Measurements from ENCODE around the gene PAX5. TPM values are rescaled to one million over a fixed set of nuclear protein-coding genes. Genes with fewer than 3 reads are reported as not detected.

The PAX5 gene
- total RNA-seq, 1 donor from 2014 or later = 1.3 TPM

GRCh38 chr9:36902080-36902716 lies 131.9 kb downstream of the PAX5 start:
- H3K27me3 Mint-ChIP-seq (ENCODE audit: unreplicated experiment) = peaks cover 2% of the 10 kb centered on the region
- TF ChIP-seq, protein P1, sequence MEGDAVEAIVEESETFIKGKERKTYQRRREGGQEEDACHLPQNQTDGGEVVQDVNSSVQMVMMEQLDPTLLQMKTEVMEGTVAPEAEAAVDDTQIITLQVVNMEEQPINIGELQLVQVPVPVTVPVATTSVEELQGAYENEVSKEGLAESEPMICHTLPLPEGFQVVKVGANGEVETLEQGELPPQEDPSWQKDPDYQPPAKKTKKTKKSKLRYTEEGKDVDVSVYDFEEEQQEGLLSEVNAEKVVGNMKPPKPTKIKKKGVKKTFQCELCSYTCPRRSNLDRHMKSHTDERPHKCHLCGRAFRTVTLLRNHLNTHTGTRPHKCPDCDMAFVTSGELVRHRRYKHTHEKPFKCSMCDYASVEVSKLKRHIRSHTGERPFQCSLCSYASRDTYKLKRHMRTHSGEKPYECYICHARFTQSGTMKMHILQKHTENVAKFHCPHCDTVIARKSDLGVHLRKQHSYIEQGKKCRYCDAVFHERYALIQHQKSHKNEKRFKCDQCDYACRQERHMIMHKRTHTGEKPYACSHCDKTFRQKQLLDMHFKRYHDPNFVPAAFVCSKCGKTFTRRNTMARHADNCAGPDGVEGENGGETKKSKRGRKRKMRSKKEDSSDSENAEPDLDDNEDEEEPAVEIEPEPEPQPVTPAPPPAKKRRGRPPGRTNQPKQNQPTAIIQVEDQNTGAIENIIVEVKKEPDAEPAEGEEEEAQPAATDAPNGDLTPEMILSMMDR (IDR thresholded peaks at IDR 0.05; ENCODE audit: unreplicated experiment) = no peak
- H3K4me1 Mint-ChIP-seq (ENCODE audit: unreplicated experiment) = no peaks in the 10 kb centered on the region
- no peaks in the 10 kb centered on the region for H3K9me3 Mint-ChIP-seq (ENCODE audit: unreplicated experiment)
- H3K4me3 Mint-ChIP-seq (ENCODE audit: unreplicated experiment) = no peak overlapping the region
- H3K36me3 Mint-ChIP-seq (ENCODE audit: low read depth, unreplicated experiment) = no peaks in the 10 kb centered on the region
- H3K27ac Mint-ChIP-seq (ENCODE audit: unreplicated experiment) = no peak overlapping the region
- no peak for DNase-seq (ENCODE audit: low spot score)

DNA sequence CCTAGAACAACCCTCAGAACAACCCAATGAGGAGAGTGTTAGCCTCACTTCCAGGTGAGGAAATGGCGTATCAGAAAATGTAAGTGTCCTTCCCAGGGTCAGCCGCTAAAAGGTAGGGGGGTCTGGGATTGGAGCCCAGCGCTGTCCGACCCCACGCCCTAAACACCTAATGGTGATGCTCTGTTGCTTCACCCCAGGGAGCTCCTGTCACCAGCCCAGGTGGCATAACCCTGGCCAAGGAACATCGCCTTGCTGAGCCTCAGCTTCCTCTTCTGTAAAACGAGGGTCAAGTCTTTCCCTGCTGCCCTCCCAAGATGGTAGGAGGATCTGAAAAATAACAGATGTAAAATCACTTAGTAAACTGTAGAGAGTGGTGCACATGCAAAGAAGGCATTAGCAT lies 132.5 kb downstream of the PAX5 start:
- Mint-ChIP-seq H3K27ac (ENCODE audit: unreplicated experiment) (no peak overlapping the region), H3K9me3 (ENCODE audit: unreplicated experiment) (no peaks in the 10 kb centered on the region), H3K4me1 (ENCODE audit: unreplicated experiment) (no peaks in the 10 kb centered on the region), H3K4me3 (ENCODE audit: unreplicated experiment) (no peak overlapping the region), H3K27me3 (ENCODE audit: unreplicated experiment) (peaks cover 2% of the 10 kb centered on the region), H3K36me3 (ENCODE audit: low read depth, unreplicated experiment) (no peaks in the 10 kb centered on the region)
- no peak for DNase-seq (ENCODE audit: low spot score)
- TF ChIP-seq, protein P1 (IDR thresholded peaks at IDR 0.05; ENCODE audit: unreplicated experiment) = no peak

GRCh38 chr9:36900856-36901220 lies 133.2 kb downstream of the PAX5 start:
- no peak overlapping the region for H3K4me3 Mint-ChIP-seq (ENCODE audit: unreplicated experiment)
- no peaks in the 10 kb centered on the region for H3K9me3 Mint-ChIP-seq (ENCODE audit: unreplicated experiment)
- TF ChIP-seq, protein P1 (IDR thresholded peaks at IDR 0.05; ENCODE audit: unreplicated experiment) = no peak
- peaks cover 2% of the 10 kb centered on the region for H3K27me3 Mint-ChIP-seq (ENCODE audit: unreplicated experiment)
- no peak overlapping the region for H3K27ac Mint-ChIP-seq (ENCODE audit: unreplicated experiment)
- H3K36me3 Mint-ChIP-seq (ENCODE audit: low read depth, unreplicated experiment) = no peaks in the 10 kb centered on the region
- H3K4me1 Mint-ChIP-seq (ENCODE audit: unreplicated experiment) = no peaks in the 10 kb centered on the region
- no peak for DNase-seq (ENCODE audit: low spot score)

DNA sequence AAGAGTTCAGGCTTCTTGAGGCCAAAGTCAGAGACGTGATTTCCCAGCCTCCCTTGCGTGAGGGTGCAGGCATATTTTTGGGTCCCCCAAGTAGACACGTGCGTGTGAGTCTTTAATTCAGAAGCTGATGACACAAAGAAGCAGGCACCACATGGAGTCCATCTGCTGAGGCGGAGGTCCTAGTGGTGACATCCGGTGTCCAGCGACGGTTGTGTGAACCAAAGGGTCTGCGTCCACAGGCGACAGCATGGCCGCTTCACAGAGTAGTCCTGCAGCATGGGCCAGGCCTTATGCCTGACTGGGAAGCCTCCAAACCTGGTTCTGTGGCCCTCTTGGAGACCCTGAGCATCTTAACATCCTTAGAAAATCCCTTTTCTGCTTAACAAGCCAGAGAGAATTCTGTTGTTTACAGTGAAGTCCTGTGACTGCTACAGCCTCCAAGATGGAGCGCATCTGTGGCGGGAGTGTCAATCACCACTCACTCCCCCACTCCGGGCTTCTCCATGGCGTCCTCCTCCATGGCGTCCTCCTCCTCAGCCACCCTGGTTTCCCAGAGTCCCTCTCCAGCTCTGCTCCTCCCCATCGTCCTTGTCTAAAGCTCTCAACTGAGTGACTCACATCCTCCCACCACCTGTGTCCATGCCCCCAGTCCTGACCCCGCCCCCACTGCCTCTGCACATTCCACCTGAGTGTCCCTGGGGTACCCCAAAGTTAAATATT lies 133.8 kb downstream of the PAX5 start:
- Mint-ChIP-seq H3K36me3 (ENCODE audit: low read depth, unreplicated experiment) (no peaks in the 10 kb centered on the region), H3K4me1 (ENCODE audit: unreplicated experiment) (no peaks in the 10 kb centered on the region), H3K9me3 (ENCODE audit: unreplicated experiment) (no peaks in the 10 kb centered on the region), H3K4me3 (ENCODE audit: unreplicated experiment) (no peak overlapping the region), H3K27ac (ENCODE audit: unreplicated experiment) (no peak overlapping the region), H3K27me3 (ENCODE audit: unreplicated experiment) (peaks cover 2% of the 10 kb centered on the region)
- TF ChIP-seq, protein P1 (IDR thresholded peaks at IDR 0.05; ENCODE audit: unreplicated experiment) = no peak
- no peak for DNase-seq (ENCODE audit: low spot score)

- Mint-ChIP-seq H3K27ac (ENCODE audit: unreplicated experiment) (no peak overlapping the region), H3K4me3 (ENCODE audit: unreplicated experiment) (no peak overlapping the region), H3K36me3 (ENCODE audit: low read depth, unreplicated experiment) (no peaks in the 10 kb centered on the region), H3K9me3 (ENCODE audit: unreplicated experiment) (no peaks in the 10 kb centered on the region), H3K4me1 (ENCODE audit: unreplicated experiment) (no peaks in the 10 kb centered on the region), H3K27me3 (ENCODE audit: unreplicated experiment) (peaks cover 3% of the 10 kb centered on the region)
- TF ChIP-seq, protein P1 (IDR thresholded peaks at IDR 0.05; ENCODE audit: unreplicated experiment) = no peak
- no peak for DNase-seq (ENCODE audit: low spot score)
These were observed 134.7 kb downstream of the PAX5 start for GRCh38 chr9:36899406-36899805.

Data from endothelial cell (in vitro differentiated cells).